Upper lobe of right lung (tissue), 1 donor: ENCODE results near the gene FAM240B. TPM values are rescaled to one million over a fixed set of nuclear protein-coding genes. Genes with fewer than 3 reads are reported as not detected.

Source experiments
- ATAC-seq: fragments of 200-7000 bp; cut with Tn5 transposase; one replicate; pipeline ENCODE4 v1.9.1; 2020; ENCODE audit warnings: mild to moderate bottlenecking, moderate library complexity
- DNase-seq: peaks from one replicate; pipeline ENCODE4 v3.0.0-alpha.2; 2020
- H3K27ac ChIP-seq: fragments of 200-600 bp; one replicate; pipeline ENCODE4 v1.8.0; 2022
- H3K27me3 ChIP-seq: fragments of 200-600 bp; one replicate; pipeline ENCODE4 v1.8.0; 2022; ENCODE audit warnings: mild to moderate bottlenecking
- H3K36me3 ChIP-seq: fragments of 200-600 bp; one replicate; pipeline ENCODE4 v1.8.0; 2022
- H3K4me1 ChIP-seq: fragments of 200-600 bp; one replicate; pipeline ENCODE4 v1.8.0; 2022
- H3K4me3 ChIP-seq: fragments of 200-600 bp; one replicate; pipeline ENCODE4 v1.8.0; 2022; ENCODE audit warnings: mild to moderate bottlenecking
- H3K9me3 ChIP-seq: fragments of 200-600 bp; one replicate; pipeline ENCODE4 v1.8.0; 2022
- CTCF ChIP-seq: fragments of 200-600 bp; IDR thresholded peaks from one replicate; pipeline ENCODE4 v1.8.0; 2022; ENCODE audit warnings: antibody characterized with exemption
- intact Hi-C: fragments of 100-400 bp; cut with DNase I; formaldehyde crosslinking; loops from one replicate; pipeline ENCODE4 v1.11.0; 2022
- total RNA-seq: library from RNA; stranded (reverse); fragmentation: NEBNext Ultra II Directional; extraction: Animal tissue kit (Norgen Biotek cat#: 25700); gene quantifications from one replicate; pipeline ENCODE4 v1.2.1, GENCODE V29; 2021
- donor health status: DM: no; HTN: yes; CAD: no; lungs with severe emphysema.

Gene FAM240B
- total RNA-seq, 1 donor from 2014 or later: not detected

DNA sequence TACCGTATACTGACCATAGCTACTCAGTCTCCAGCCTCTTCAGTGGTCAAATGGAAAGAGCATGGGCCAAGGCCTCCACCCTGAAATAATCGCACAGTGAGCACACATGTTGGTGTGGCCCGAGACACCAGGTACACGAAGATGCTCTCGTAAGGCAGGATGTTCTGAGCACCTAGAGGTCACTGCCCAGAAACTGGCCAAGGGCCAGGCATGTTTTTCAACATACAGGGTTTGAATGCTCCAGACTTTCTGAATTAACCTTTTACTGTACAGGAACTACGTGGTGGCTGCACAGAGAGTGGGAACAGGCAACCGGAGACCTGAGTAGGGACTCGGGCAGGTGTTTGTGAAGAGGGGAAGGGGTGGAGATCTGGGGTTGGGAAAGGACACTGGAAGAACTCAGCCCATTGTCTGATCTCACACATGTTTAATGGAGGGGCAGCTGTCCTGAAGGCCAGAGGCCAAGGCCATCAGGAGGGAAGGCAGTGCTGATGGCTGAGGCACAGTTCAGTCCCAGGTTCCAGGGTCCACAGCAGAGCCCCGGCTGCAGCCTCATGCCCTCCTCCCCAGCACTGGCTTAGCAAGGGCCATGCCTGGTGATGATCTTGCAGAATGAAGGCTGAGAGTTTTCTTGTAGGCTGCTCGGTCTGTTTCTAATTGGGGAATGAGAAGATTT, 51.0 kb downstream of the FAM240B start:
- TF ChIP-seq CTCF: no peak
- H3K4me1 ChIP-seq: peaks cover 4% of the 10 kb centered on the region
- no peak for ATAC-seq
- H3K36me3 ChIP-seq: no peaks in the 10 kb centered on the region
- DNase-seq: no peak
- H3K27ac ChIP-seq: no peak overlapping the region
- intact Hi-C loops: no loop called here
- no peaks in the 10 kb centered on the region for H3K27me3 ChIP-seq
- H3K9me3 ChIP-seq: no peaks in the 10 kb centered on the region
- no peak overlapping the region for H3K4me3 ChIP-seq

- no peak overlapping the region for H3K27ac ChIP-seq
- intact Hi-C loops: no loop called here
- TF ChIP-seq CTCF: no peak
- no peaks in the 10 kb centered on the region for H3K36me3 ChIP-seq
- ATAC-seq (no peak), DNase-seq (no peak)
- H3K27me3 ChIP-seq: no peaks in the 10 kb centered on the region
- no peaks in the 10 kb centered on the region for H3K4me1 ChIP-seq
- H3K4me3 ChIP-seq: no peak overlapping the region
- H3K9me3 ChIP-seq: no peaks in the 10 kb centered on the region
Measured at GRCh38 chr9:38662763-38663593, 57.0 kb downstream of the FAM240B start.

DNA sequence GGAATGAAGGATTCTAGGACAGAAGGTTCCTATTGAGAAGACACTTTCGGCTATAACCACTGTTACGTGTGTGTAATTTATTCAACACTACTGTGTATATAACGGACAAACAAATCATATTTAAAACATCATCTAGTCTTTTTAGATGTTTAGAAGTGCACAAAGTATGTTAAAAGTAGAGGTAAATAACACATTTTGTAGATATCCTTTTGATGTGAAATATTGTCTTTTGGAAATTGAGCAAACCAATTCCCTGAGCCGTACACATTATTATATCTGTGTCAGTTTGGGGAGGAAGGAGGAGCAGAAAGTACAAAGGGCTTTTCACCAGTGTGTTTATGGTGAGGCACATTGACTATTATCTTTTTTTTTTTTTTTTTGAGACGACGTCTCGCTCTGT, 60.4 kb downstream of the FAM240B start:
- Histone ChIP-seq H3K4me1 (no peaks in the 10 kb centered on the region), H3K27me3 (no peaks in the 10 kb centered on the region), H3K9me3 (no peaks in the 10 kb centered on the region), H3K27ac (no peak overlapping the region), H3K36me3 (no peaks in the 10 kb centered on the region), H3K4me3 (no peak overlapping the region)
- no peak for TF ChIP-seq CTCF
- DNase-seq (no peak), ATAC-seq (no peak)
- intact Hi-C loops: no loop called here

DNA sequence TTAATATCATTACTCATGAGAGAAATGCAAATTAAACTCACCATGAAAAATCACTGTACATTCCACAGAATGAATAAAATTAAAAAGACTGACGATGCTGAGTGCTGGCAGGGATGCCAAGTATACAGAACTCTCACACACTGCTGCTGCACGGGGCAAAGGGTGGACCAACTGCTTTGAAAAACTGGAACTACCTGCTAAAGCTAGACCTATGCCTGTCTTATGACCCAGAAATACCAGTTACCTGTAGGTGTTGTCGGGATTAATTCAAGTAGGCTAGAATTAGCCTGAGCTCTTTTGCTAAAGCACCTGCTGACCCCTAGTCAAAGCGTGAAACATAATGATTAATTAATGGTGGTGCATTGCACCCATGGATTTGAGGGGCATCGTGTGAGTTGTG, 63.0 kb downstream of the FAM240B start:
- Histone ChIP-seq H3K4me3 (no peak overlapping the region), H3K9me3 (no peaks in the 10 kb centered on the region), H3K36me3 (no peaks in the 10 kb centered on the region), H3K27me3 (no peaks in the 10 kb centered on the region), H3K4me1 (no peaks in the 10 kb centered on the region), H3K27ac (no peak overlapping the region)
- DNase-seq: no peak
- no peak for TF ChIP-seq CTCF
- no peak for ATAC-seq
- intact Hi-C loops: no loop called here

- ATAC-seq (no peak), DNase-seq (no peak)
- H3K27me3 ChIP-seq: no peaks in the 10 kb centered on the region
- no peak for TF ChIP-seq CTCF
- intact Hi-C loops: no loop called here
- H3K4me1 ChIP-seq: no peaks in the 10 kb centered on the region
- no peaks in the 10 kb centered on the region for H3K9me3 ChIP-seq
- no peak overlapping the region for H3K4me3 ChIP-seq
- H3K27ac ChIP-seq: no peak overlapping the region
- no peaks in the 10 kb centered on the region for H3K36me3 ChIP-seq
Measured at GRCh38 chr9:38652486-38652885, 67.4 kb downstream of the FAM240B start.
